BE2C (cell line): ENCODE data around the gene LBX2.

Experiments used
- DNase-seq: peaks from one replicate; pipeline ENCODE4 v3.0.0-alpha.2; 2020
- H3K27me3 ChIP-seq: fragments of 250-450 bp; sonication (Bioruptor Pico); 2 replicates; pipeline ENCODE4 v1.5.1; 2020; ENCODE audit warnings: mild to moderate bottlenecking
- H3K36me3 ChIP-seq: fragments of 250-450 bp; sonication (Bioruptor Pico); 2 replicates; pipeline ENCODE4 v1.5.1; 2020; ENCODE audit warnings: mild to moderate bottlenecking
- H3K4me1 ChIP-seq: fragments of 250-450 bp; sonication (Bioruptor Pico); 2 replicates; pipeline ENCODE4 v1.5.1; 2020
- H3K4me3 ChIP-seq: 2 replicates; pipeline ENCODE4 v1.5.1; 2011; ENCODE audit warnings: low read depth, low read length
- H3K9me3 ChIP-seq: fragments of 250-450 bp; sonication (Bioruptor Pico); 2 replicates; pipeline ENCODE4 v1.5.1; 2020
- TF ChIP-seq, protein P1 (sequence below): IDR thresholded peaks from 2 replicates; pipeline ENCODE4 v1.5.1; 2012; ENCODE audit warnings: mild to moderate bottlenecking, low read depth, low read length

LBX2 gene

DNA sequence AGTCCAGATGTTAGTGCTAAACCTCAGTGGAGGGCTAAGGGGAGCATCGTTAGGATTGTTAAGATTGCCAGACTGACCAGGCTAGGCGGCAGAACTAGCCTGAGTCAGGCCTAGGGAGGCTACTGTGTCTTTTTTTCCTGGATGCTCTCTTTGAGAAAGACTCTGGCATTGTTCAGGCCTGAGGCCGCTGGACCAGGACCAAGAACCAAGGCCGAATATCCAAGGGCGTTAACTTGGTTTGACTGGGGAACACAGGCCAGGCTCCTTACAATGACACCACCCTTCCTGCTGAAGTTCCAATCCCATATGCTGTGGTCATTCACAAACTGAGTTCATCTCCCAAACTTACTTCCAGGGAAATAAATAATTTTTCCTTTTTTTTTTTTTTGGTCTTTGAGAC, 40.9 kb upstream of the LBX2 start:
- no peak overlapping the region for H3K4me3 ChIP-seq
- TF ChIP-seq, protein P1, sequence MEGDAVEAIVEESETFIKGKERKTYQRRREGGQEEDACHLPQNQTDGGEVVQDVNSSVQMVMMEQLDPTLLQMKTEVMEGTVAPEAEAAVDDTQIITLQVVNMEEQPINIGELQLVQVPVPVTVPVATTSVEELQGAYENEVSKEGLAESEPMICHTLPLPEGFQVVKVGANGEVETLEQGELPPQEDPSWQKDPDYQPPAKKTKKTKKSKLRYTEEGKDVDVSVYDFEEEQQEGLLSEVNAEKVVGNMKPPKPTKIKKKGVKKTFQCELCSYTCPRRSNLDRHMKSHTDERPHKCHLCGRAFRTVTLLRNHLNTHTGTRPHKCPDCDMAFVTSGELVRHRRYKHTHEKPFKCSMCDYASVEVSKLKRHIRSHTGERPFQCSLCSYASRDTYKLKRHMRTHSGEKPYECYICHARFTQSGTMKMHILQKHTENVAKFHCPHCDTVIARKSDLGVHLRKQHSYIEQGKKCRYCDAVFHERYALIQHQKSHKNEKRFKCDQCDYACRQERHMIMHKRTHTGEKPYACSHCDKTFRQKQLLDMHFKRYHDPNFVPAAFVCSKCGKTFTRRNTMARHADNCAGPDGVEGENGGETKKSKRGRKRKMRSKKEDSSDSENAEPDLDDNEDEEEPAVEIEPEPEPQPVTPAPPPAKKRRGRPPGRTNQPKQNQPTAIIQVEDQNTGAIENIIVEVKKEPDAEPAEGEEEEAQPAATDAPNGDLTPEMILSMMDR = no peak
- H3K36me3 ChIP-seq = no peaks in the 10 kb centered on the region
- H3K9me3 ChIP-seq = no peaks in the 10 kb centered on the region
- DNase-seq = no peak
- no peaks in the 10 kb centered on the region for H3K4me1 ChIP-seq
- H3K27me3 ChIP-seq = no peaks in the 10 kb centered on the region

DNA sequence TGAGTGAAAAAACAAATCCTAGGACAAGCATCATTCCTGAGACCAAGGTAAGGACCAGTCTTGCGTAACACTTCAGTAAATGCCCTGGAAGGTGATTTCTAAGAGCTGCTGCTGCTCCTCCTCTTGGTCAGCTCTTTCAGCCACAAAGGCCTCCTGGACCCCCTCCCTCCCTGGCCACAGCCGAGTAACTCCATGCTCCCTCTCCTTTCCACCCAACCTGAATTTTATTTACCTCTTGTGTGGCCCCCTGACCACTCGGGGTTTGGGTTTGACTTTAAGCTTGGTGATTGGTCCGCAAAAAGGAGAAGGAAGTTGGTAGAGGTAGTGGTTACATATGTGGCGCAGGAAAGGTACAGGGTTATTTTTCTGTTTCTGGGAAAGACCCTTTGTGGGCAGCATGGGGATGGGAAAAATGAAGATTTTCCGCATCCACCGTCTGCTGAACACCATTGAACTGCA, 39.5 kb upstream of the LBX2 start:
- no peaks in the 10 kb centered on the region for H3K36me3 ChIP-seq
- no peak for DNase-seq
- TF ChIP-seq, protein P1 = no peak
- H3K4me3 ChIP-seq = no peak overlapping the region
- H3K9me3 ChIP-seq = no peaks in the 10 kb centered on the region
- no peaks in the 10 kb centered on the region for H3K4me1 ChIP-seq
- no peaks in the 10 kb centered on the region for H3K27me3 ChIP-seq

DNA sequence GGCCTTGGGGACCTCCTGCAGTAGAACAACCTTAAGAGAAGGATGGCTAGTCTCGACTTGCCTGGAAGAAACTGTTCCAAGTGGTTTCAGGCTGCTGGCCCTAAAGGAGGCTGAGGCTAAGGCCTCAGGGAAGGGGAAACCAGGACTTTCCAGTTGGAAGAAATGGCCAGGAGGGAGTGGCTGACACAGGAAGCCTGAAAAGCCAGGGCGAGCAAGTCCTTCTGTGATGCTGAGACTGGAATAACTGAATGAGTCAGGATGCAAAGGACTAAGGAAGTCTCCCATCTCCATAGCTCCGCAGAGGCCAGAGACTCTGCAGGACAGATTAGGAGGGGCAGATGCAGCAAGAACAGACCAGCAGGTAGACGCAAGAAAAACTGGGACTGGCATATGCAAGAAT, 37.7 kb upstream of the LBX2 start:
- peaks cover 5% of the 10 kb centered on the region; the same call in 1 of the 2 replicates for H3K36me3 ChIP-seq
- no peak overlapping the region for H3K4me3 ChIP-seq
- TF ChIP-seq, protein P1 = no peak
- no peaks in the 10 kb centered on the region for H3K4me1 ChIP-seq
- no peaks in the 10 kb centered on the region for H3K9me3 ChIP-seq
- no peak for DNase-seq
- no peaks in the 10 kb centered on the region for H3K27me3 ChIP-seq

DNA sequence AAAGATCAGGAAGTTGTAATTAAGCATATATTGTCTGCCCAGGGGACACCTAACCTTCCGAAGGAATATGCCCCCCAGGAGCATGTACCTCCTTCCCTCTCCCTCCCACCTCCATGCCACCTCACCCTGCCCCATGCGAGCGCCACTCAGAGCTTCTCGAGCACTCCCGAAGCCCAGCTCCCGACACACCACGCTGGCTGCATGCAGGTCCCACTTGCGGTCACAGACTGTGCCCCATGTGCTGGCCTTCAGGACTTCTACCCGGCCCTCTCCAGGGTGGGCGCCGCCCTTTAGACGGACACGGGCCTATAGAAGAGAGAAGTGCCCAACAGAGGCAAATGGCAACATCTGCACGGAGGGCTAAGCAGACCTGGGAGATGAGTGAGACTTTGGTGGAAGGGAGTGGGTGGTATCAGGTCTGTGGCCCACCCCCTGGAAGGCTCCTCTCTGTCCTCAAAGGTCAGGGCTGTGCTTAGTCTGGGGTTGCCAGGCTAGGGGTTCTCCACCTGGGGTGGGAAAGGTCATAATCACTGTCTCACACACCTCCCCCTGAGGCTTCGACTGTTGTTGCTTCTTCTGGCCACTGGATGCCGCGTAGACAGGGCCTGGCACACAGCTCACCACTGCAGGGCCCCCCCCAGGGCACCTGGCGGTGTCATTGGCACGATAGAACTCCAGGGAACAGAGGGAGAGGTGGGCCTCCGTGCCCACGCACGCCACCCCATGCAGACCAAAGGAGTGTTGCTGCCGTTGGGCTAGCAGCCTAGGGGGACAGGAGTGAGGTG, 37.0 kb upstream of the LBX2 start:
- Histone ChIP-seq H3K4me3 (no peak overlapping the region), H3K36me3 (peaks cover 5% of the 10 kb centered on the region; the same call in 1 of the 2 replicates), H3K27me3 (no peaks in the 10 kb centered on the region), H3K9me3 (no peaks in the 10 kb centered on the region), H3K4me1 (no peaks in the 10 kb centered on the region)
- TF ChIP-seq, protein P1 = no peak
- DNase-seq = no peak

DNA sequence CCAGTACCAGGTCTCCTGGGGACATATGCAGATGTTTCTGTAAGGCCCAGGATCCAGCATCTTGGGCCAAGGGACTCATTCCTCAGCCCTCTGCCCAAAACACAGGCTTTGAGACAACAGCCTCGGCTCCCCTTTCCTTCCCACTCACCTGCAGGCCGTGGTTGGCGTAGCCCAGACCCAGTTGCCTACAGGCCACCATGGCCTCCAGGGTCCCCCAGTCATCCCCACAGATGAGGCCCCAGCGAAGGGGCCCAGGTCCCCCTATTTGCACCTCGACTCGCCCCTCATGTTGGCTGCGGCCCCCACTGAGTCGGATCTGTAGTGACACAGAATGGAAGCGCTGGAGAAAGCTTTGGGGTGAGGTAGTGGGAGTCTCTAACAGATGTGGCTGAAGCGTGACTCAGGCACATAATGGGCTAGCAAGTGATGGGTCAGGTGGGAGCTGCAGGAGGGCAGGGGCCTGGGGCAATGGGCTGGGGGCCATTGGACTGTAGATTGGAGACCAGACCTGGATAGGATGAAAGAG, 36.1 kb upstream of the LBX2 start:
- DNase-seq = no peak
- TF ChIP-seq, protein P1 = no peak
- no peaks in the 10 kb centered on the region for H3K9me3 ChIP-seq
- no peak overlapping the region for H3K4me3 ChIP-seq
- no peaks in the 10 kb centered on the region for H3K4me1 ChIP-seq
- peaks cover 5% of the 10 kb centered on the region; the same call in 1 of the 2 replicates for H3K36me3 ChIP-seq
- H3K27me3 ChIP-seq = no peaks in the 10 kb centered on the region

DNA sequence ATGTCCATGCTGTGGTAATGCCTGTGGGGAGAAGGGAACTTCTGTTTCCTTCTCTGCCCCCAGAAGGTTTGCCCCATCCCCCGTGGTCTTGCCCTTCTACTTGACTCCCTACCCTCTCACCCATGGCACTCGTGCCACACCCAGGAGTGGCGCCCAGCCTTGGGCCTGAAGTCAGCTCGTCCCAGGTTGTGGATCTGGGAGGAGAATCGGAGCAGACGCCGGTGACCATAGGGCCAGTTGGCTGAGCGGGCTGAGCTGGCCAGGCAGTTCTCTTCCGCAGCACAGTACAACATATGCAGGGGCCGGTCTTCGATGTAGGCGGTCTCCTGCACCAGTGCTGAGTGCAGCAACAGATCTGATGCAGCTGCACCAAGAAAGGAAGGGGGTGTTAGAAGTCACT, 35.0 kb upstream of the LBX2 start:
- Histone ChIP-seq H3K4me1 (no peaks in the 10 kb centered on the region), H3K27me3 (no peaks in the 10 kb centered on the region), H3K4me3 (no peak overlapping the region), H3K9me3 (no peaks in the 10 kb centered on the region), H3K36me3 (peaks cover 5% of the 10 kb centered on the region; the same call in 1 of the 2 replicates)
- no peak for DNase-seq
- TF ChIP-seq, protein P1 = no peak
